ENCODE data around the gene RAI2.
"Not testable (repeated sequence)": the region's sequence is repeated elsewhere in the genome, so short reads cannot be mapped to it uniquely, and the experiment has no call there.

Gene RAI2

GRCh38 chrX:17826609-17827496, 34.2 kb downstream of the RAI2 start:
- DNase-seq: no peak

GRCh38 chrX:17824980-17825379, 36.1 kb downstream of the RAI2 start:
- DNase-seq: no peak

GRCh38 chrX:17822351-17822750, 38.7 kb downstream of the RAI2 start:
- peak; percentile 77 for DNase-seq

GRCh38 chrX:17820100-17820499, 41.0 kb downstream of the RAI2 start:
- no peak for DNase-seq

GRCh38 chrX:17818726-17819125, 42.4 kb downstream of the RAI2 start:
- DNase-seq: no peak

- no peak for DNase-seq
These were observed 43.8 kb downstream of the RAI2 start for GRCh38 chrX:17817251-17817650.

- DNase-seq: no peak
These were observed 46.5 kb downstream of the RAI2 start for GRCh38 chrX:17814557-17814956.

GRCh38 chrX:17814059-17814458, 47.0 kb downstream of the RAI2 start:
- DNase-seq: no peak

GRCh38 chrX:17813277-17813676, 47.8 kb downstream of the RAI2 start:
- no peak for DNase-seq

GRCh38 chrX:17812763-17813162, 48.3 kb downstream of the RAI2 start:
- peak; percentile 39 for DNase-seq

GRCh38 chrX:17809984-17810383, 51.1 kb downstream of the RAI2 start:
- DNase-seq: no peak

- no peak for DNase-seq
These were observed 51.8 kb downstream of the RAI2 start for GRCh38 chrX:17809273-17809672.

- DNase-seq: peak; percentile 16
These were observed 56.0 kb downstream of the RAI2 start for GRCh38 chrX:17805120-17805519.

- no peak for DNase-seq
These were observed 57.6 kb downstream of the RAI2 start for GRCh38 chrX:17803449-17803848.

- no peak for DNase-seq
These were observed 58.3 kb downstream of the RAI2 start for GRCh38 chrX:17802756-17803155.

- no peak for DNase-seq
These were observed 59.7 kb downstream of the RAI2 start for GRCh38 chrX:17801431-17801830.

GRCh38 chrX:17798921-17799320, 62.2 kb downstream of the RAI2 start:
- no peak for DNase-seq

GRCh38 chrX:17792826-17793225, 68.3 kb downstream of the RAI2 start:
- no peak for DNase-seq

GRCh38 chrX:17788956-17789562, 72.0 kb downstream of the RAI2 start:
- DNase-seq: no peak

- DNase-seq: peak; percentile 59
These were observed 72.7 kb downstream of the RAI2 start for GRCh38 chrX:17788439-17788838.

GRCh38 chrX:17787557-17787956, 73.5 kb downstream of the RAI2 start:
- no peak for DNase-seq

- not testable (repeated sequence) for DNase-seq
These were observed 74.3 kb downstream of the RAI2 start for GRCh38 chrX:17786554-17787347.

- no peak for DNase-seq
These were observed 81.7 kb downstream of the RAI2 start for GRCh38 chrX:17779434-17779833.

- no peak for DNase-seq
These were observed 82.1 kb downstream of the RAI2 start for GRCh38 chrX:17778997-17779396.

All from NCI-H82 (cell line).